ENCODE measurements around the gene SLC12A7.

Gene SLC12A7

GRCh38 chr5:1039210-1039548, 72.7 kb downstream of the SLC12A7 start:
- no peak overlapping the region for H3K4me3 ChIP-seq (ENCODE audit: low read depth in 1 of 2, low read length in 1 of 2)
- TF ChIP-seq CTCF (IDR thresholded peaks at IDR 0.05), result no peak

GRCh38 chr5:1038417-1039209, 73.2 kb downstream of the SLC12A7 start:
- Histone ChIP-seq H3K4me3 (ENCODE audit: low read depth in 1 of 2, low read length in 1 of 2) (no peak overlapping the region), H3K9me3 (no peaks in the 10 kb centered on the region), H3K27me3 (no peaks in the 10 kb centered on the region), H3K4me1 (ENCODE audit: control insufficient read depth in 1 of 2, insufficient read depth in 1 of 2, low read depth in 1 of 2, low read length in 1 of 2) (no peaks in the 10 kb centered on the region), H3K27ac (no peak overlapping the region), H3K36me3 (no peaks in the 10 kb centered on the region)
- TF ChIP-seq CTCF (IDR thresholded peaks at IDR 0.05), result no peak

More at GRCh38 chr5:1039210-1039548, 72.7 kb downstream of the SLC12A7 start:
- Histone ChIP-seq H3K27me3 (no peaks in the 10 kb centered on the region), H3K9me3 (no peaks in the 10 kb centered on the region), H3K36me3 (no peaks in the 10 kb centered on the region), H3K4me1 (ENCODE audit: control insufficient read depth in 1 of 2, insufficient read depth in 1 of 2, low read depth in 1 of 2, low read length in 1 of 2) (no peaks in the 10 kb centered on the region), H3K27ac (no peak overlapping the region)

GRCh38 chr5:1037671-1038416, 74.0 kb downstream of the SLC12A7 start:
- no peaks in the 10 kb centered on the region for H3K9me3 ChIP-seq
- H3K36me3 ChIP-seq, result no peaks in the 10 kb centered on the region

GRCh38 chr5:1037123-1037670, 74.7 kb downstream of the SLC12A7 start:
- Histone ChIP-seq H3K36me3 (no peaks in the 10 kb centered on the region), H3K27ac (no peak overlapping the region)

More at GRCh38 chr5:1037671-1038416, 74.0 kb downstream of the SLC12A7 start:
- H3K4me3 ChIP-seq (ENCODE audit: low read depth in 1 of 2, low read length in 1 of 2), result no peak overlapping the region
- H3K27ac ChIP-seq, result no peak overlapping the region
- no peaks in the 10 kb centered on the region for H3K27me3 ChIP-seq
- no peak for TF ChIP-seq CTCF (IDR thresholded peaks at IDR 0.05)
- H3K4me1 ChIP-seq (ENCODE audit: control insufficient read depth in 1 of 2, insufficient read depth in 1 of 2, low read depth in 1 of 2, low read length in 1 of 2), result no peaks in the 10 kb centered on the region

More at GRCh38 chr5:1037123-1037670, 74.7 kb downstream of the SLC12A7 start:
- TF ChIP-seq CTCF (IDR thresholded peaks at IDR 0.05), result no peak
- no peak overlapping the region for H3K4me3 ChIP-seq (ENCODE audit: low read depth in 1 of 2, low read length in 1 of 2)
- H3K27me3 ChIP-seq, result no peaks in the 10 kb centered on the region
- H3K4me1 ChIP-seq (ENCODE audit: control insufficient read depth in 1 of 2, insufficient read depth in 1 of 2, low read depth in 1 of 2, low read length in 1 of 2), result no peaks in the 10 kb centered on the region
- H3K9me3 ChIP-seq, result no peaks in the 10 kb centered on the region
